NCI-H2196 treated with DMSO at 0.1 percent for 48 hours (cell line): ENCODE results near the gene PCNT.
"Not testable (repeated sequence)": the region's sequence is repeated elsewhere in the genome, so short reads cannot be mapped to it uniquely, and the experiment has no call there.

Experiments
- DNase-seq: peaks from one replicate; lab custom pipeline; 2025; ENCODE audit not compliant: unreplicated experiment; lab: John Stamatoyannopoulos, UW

Gene PCNT

DNA sequence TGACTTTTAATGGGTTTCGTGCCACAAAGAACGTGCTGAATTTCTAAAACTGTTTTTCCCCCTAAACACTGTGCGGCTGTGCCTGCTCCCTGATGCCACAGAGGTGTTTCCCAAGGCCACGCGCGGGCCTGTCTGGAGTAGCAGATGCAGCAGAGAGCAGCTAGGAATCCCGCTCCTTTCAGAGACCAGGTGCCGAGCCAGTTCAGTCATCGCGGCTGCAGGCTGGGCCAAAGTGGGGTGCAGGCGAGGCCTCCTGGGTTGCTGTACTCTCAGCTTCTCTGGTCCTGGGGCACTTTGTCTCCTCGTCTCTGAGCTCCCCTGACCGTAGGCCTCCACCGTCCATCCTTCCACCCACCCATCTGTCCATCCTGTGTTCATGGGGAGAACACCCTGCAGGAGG lies 117.4 kb downstream of the PCNT start:
- DNase-seq = no peak

- DNase-seq = no peak
Measured at GRCh38 chr21:46441961-46442498, 118.1 kb downstream of the PCNT start.

- no peak for DNase-seq
Measured at GRCh38 chr21:46442938-46443337, 119.0 kb downstream of the PCNT start.

- DNase-seq = no peak
Measured at GRCh38 chr21:46443910-46444309, 120.0 kb downstream of the PCNT start.

DNA sequence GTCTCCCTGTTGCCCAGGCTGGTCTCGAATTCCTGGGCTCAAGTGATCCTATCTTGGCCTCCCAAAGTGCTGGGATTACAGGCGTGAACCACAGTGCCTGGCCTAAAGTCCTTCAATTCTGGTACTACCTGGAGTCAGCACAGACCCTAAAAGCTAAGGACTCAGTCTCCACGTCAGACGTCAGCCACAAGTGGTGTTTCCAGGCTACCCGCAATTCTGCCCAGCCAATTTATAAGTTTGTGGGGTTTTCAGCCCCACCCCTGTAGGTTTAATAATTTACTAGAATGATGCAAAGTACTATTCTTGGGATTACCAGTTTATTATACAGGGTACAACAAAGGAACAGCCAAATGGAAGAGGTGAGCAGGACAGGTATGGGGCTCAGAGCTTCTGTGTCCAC lies 124.2 kb downstream of the PCNT start:
- DNase-seq = no peak

- not testable (repeated sequence) for DNase-seq
Measured at GRCh38 chr21:46448855-46449254, 124.9 kb downstream of the PCNT start.

DNA sequence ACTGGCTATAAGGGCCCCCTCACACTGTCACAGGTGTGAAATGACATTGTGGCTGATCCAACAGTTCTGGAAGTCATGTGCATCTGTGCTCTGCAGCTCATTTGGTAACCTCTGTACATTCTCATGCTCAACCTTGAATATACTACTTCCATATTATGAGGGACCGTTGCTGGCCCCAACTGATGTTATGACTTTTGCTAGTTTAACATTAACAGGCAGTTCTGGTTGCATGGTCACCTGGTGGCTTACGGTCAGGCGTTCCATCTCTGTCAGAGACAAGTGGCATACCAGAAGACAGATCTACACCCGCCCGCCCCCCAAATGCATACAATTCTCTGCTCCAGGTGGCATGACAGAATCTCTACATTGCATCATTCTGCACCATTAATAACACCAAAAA lies 128.8 kb downstream of the PCNT start:
- no peak for DNase-seq

- DNase-seq = no peak
Measured at GRCh38 chr21:46454142-46454541, 130.2 kb downstream of the PCNT start.

- DNase-seq = no peak
Measured at GRCh38 chr21:46454634-46455390, 130.9 kb downstream of the PCNT start.

GRCh38 chr21:46455575-46456385 lies 131.8 kb downstream of the PCNT start:
- no peak for DNase-seq

- DNase-seq = no peak
Measured at GRCh38 chr21:46456750-46457149, 132.8 kb downstream of the PCNT start.

DNA sequence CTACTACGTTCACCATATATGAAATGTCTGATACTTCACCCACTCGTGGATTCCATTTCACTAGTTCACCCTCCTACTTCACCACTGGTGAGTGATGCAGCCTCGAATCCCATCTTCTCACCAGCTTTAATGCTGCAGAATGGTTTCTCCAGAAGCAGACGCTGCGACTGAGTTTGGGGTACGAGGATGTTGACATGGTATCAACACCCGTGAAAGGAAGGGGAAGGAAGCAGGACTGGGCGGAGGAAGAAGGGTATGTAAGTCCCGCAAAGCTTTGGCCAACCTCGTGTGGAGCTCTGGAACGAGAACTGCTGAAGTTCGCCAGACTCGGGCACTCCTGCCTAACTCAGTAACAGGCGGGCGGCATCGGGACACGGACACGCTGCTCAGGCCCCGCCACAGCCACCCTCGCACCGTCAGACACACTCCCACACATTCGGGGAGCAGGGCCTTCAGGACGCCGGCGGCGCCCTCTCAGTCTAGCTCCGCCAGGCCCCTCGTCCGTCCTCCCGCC lies 133.9 kb downstream of the PCNT start:
- DNase-seq = no peak

DNA sequence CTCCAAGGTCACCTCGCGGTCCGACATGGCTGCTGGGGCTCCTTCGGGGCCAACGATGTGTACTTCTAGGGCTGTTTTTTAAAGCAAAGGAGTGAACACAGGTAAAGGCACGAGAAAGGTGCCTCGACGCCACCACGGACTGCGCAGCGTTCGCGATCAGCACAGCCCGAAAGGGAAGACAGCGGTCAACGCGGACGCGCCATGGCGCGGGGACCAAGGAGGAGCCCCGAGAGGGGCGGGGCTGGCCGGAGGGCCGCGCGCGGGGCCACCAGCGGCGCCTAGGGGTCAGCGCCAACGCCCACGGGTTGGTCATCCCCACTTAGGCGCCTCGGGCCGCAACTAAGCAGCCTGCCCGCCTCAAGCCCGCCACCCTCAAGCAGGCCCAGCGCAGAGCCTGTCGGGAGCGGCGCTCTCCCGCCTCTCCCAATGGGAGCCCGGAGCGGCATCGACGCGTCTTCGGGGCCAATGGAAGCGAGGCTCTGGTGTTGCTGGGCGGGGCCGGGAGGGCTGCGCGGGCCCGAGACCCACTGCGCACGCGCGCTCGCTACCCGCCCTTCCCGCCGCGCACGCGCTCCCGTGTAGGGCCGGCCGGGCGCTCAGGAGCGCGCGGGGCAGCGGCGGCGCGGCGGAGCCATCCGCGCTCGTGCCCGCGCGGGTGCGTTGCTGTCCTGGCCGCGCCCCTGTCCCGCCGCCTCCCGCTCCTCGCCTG lies 134.5 kb downstream of the PCNT start, which contains the start of gene DIP2A:
DIP2A (plus strand) TSS at position 577 of the 709 bp plus-strand sequence. CDS start 241 bp downstream, outside the sequence.
- peak; percentile 97 for DNase-seq

- DNase-seq = no peak
Measured at GRCh38 chr21:46459024-46459355, 135.0 kb downstream of the PCNT start.

DNA sequence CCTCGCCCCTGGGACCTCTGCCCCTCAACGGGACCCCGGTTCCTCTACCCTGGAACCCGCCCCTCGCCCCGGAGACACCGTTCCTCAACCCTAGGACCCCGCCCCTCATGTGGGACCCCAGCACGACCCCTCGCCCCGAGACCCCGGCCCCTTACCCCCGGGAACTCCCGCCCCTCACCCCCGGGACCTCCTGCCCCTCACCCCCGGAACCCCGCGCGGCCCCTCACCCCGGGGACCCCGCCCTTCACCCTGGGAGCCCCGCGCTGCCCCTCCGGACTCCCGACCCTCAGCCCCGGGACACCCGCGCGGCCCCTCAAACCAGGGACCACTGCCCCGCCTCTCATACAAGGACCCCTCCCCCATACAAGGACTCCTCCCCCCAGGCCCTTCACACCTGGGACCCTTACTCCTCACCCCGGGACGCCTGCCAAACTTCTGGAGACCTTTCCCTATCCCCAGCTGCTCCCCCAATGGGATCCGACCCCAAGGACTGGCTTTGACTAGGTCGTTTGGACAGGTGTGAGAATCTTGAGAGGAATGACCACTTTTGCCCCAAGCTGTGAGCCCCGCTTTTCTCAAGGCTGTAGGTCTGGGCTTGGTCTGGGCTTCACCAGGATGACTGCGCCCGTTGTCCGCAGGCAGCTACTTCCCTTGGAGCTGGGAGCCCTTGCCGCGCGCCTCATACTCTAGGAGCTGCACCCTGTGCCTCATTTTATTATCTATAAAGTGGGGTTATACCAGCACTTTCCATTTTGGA lies 135.6 kb downstream of the PCNT start:
- no peak for DNase-seq

GRCh38 chr21:46461909-46462308 lies 138.0 kb downstream of the PCNT start:
- DNase-seq = no peak

- not testable (repeated sequence) for DNase-seq
Measured at GRCh38 chr21:46465153-46465552, 141.2 kb downstream of the PCNT start.

DNA sequence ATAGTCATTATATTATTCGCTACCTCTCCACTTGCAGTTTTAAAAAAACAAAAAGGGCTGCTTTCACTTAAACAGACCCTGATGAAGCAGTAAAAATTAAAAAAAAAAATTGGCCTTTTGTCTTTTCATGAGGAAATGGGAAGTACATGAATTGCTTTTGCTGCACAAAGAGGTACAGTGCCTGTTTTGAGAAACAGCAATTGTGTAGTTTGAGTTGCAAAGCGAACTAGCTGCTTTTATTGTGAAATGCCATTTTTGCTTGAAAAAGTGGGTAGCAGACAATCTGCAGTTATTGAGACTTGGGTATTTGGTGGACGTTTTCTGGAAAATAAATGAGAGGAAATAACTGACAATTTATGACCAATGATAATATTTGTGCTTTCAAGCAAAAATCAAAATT lies 141.7 kb downstream of the PCNT start:
- no peak for DNase-seq

DNA sequence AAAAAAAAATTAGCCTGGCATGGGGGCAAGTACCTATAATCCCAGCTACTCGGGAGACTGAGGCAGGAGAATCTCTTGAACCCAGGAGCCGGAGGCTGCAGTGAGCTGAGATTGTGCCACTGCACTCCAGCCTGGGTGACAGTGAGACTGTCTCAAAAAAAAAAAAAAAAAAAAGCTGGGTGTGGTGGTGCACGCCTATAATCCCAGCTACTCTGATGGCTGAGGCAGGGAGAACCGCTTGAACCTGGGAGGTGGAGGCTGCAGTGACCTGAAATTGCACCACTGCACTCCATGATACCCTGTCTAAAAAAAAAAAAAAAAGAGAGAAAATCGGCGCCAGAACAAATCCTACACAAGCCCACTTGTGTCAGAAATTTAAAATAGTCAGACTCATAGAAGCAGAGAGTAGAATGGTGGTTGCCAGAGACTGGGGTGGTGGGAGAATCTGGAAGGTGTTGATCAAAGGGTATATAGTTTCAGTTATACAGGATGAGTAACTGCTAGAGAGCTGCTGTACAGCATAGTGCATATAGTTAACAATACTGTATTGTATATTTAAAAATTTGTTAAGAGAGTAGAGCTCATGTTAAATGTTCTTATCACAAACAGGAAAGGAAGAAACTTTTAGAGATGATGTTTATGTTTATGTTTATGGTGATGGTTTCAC lies 144.3 kb downstream of the PCNT start:
- DNase-seq = no peak

DNA sequence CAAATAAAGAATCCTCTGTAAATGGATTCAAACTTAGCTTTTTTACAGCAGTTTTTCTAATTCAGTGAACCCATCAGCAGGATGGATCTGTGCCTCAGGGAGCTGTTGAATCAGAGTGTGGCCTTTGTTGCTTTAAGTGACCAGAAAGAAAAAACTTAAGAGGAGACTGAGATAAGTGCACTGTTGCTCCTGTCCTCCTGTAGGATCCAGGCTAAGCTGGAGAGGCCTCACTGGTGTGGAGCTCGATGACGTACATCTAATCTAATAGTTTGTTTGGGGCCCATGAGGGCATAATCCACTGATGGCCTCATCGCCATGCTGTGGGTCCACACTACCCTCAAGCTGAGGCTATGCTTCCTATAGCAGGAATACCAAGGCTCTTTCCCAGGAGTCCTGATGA lies 145.3 kb downstream of the PCNT start:
- no peak for DNase-seq
